Measurements from ENCODE around the gene DEUP1.
A peak's percentile ranks its signal among the peaks of the same experiment; 100 is the strongest.
"Not testable (repeated sequence)": the region's sequence is repeated elsewhere in the genome, so short reads cannot be mapped to it uniquely, and the experiment has no call there.

Gene DEUP1

DNA sequence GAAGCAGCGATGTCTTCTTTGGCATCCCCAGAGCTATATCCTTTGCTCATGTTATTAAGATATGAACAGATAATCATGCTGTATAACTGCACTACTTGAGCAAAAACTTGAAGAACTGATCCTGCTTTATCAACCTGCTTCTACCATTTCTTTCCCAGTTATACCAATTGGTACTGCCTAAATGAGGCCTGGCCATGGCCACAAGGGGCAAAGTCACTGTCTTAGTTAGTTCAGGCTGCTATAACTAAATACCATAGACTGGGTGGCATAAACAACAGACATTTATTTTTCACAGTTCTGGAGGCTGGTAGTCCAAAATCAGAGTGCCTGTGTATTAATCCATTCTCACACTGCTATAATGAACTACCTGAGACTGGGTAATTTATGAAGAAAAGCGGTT, 37.5 kb downstream of the DEUP1 start:
- no peak for DNase-seq

DNA sequence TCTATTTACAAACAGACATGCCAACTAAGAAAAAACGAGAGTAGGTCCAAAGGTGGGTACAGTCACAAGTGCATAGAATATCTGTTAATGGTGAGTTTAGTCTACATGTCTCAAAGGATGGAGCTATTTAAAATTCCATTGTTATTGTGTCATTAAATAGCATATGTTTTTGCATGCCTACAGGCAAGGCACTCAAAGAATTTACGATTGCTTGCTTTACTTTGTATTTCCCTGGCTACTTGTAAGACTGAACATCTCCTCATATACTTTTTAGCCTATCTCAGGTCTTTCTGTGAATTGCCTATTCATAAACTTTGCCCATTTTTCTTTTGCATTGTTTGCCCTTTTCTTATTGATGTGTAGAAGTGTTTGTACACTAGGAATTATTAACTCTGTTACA, 39.7 kb downstream of the DEUP1 start:
- DNase-seq: no peak

DNA sequence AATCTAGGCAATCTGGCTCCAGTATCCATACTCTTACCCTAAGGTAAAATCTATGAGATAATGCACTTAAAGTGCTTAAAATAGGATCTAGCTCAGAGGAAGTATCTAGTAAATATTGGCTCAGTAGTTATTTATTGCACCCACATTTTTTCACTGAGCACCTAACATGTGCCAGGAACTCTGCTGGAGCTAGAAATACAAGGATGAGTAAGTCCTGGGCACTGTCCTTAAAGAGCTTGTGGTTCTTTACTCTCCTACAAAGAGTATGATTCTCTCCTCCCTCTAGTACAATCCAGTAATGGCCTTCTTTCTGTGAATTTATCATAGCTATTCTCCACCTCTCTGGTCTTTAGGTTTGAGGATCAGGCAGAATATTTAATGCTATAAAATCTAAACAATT, 59.2 kb downstream of the DEUP1 start:
- DNase-seq: no peak

DNA sequence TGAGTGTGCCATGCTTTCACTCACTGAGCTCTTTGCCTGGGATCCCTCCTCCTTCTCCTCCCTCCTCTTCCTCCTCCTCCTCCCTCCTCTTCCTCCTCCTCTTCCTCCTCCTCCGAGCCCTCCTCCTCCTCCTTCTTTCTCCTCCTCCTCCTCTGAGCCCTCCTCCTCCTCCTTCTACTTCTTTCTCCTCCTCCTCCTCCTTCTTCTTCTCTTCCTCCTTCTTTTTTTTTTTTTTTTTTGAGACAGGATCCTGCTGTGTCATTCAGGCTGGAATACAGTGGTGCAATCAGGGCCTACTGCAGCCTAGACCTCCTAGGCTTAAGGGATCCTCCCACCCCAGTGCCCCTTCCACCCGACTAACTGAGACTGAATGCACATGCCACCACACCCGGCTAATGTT, 62.3 kb downstream of the DEUP1 start:
- DNase-seq: no peak

DNA sequence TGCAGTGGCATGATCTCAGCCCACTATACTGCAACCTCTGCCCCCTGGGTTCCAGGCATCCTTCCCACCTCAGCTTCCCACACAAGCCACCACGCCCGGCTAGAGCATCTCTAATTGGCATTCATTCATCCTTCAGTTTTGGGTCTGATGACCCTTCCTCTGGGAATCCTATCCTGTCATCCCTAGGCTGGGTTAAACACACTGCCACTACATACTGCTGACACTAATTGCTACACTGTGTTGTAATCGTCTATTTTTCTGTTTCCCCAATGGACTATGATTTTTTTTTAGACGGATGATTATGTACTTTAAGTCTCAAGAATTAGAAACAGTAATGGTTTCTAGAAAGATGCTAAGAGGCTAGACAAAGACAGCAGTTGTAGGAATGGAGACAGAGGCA, 62.8 kb downstream of the DEUP1 start:
- DNase-seq: no peak

DNA sequence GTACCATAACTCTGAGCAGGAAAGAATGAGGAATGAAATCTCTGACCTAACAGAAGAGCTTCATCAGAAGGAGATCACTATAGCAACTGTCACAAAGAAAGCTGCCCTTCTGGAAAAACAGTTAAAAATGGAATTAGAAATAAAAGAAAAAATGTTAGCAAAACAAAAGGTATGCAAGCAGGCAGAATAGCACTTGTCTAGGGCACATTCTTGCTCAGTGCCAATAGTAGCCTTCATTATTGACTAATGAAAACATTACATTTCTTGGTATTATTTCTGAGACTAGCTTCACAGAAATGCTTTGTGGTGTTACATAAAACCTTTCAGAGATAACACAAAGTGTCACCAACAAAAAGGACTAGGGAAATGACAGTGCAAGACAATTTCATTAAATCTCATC, 63.9 kb downstream of the DEUP1 start:
- DNase-seq: no peak

DNA sequence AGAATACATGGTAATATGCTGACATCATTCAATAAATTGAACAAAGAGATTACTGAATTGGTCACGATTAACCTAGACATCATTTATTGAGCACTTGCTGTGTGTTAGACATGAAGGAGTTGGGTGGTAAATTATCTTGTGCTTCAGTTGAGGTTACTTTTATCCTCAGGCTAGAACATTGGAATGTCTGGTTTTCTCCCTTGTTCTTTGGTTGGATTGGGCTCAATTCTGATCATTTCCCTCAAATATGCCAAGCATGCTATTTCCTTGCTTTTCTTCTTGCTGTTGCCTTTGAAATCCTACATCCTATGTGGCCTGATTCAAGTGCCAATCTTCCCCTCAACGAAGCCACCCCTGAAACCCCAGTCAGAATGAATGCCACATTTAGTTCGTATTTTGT, 65.8 kb downstream of the DEUP1 start:
- DNase-seq: no peak

DNA sequence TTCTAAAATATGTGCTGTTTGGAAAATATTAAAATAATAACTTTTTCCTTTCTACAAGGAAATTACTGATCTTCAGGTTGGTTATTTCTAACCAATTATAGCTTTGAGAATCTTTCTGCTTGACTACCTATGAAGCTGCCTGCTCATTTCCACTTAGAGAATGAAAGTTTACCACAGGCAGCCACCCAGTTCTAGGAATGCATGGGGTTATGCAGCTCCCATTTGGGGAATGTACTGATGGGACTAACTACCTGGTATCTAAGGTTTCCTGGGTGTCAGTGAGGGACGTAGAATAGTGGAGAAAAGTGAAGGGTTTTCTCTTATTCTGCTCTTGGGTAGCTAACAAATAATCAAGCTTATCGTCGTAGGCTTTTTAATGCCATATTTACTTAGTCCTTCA, 73.4 kb downstream of the DEUP1 start:
- no peak for DNase-seq

DNA sequence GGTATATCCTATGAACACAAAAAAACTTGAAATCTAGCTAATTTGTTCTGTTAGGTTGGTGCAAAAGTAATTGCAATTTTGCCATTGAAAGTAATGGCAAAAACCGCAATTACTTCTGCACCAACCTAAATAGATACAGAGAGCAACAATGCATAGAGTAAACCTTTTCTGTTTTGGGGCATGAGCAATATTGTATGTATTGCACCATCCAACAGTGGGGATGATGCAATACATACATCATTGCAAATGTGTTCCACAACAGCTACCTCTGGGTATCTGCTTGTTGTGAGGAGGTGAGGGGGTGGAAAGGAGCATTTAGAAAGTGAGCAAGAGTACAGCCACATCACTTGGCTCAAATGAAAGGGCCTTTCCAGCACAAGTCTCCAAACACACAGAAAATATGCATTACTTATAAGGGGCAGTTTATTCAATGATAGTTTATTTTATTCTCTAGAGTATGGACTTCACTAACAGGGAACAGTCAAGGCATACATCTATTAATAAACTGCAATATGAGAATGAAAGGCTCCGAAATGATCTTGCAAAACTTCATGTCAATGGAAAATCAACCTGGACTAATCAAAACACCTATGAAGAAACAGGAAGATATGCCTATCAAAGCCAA, 77.3 kb downstream of the DEUP1 start:
- DNase-seq: no peak

DNA sequence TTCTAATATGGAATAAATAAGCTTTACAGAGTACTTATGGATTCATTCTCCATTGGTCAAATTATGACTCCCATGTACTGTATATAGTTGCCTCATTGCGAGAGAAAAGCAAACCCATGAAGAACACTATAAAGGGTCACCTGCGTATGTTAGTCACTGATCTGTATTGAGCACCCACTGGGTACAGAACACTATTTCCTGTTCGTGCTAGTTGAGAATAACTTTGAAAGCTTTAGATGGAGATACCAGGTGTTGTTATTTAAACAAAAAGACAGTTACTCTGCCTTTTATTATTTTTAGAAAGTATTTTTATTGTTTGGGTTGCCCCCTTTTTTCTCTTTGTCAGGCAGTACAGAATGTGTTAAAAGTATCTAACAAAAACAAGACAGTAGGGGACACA, 79.9 kb downstream of the DEUP1 start:
- DNase-seq: no peak

DNA sequence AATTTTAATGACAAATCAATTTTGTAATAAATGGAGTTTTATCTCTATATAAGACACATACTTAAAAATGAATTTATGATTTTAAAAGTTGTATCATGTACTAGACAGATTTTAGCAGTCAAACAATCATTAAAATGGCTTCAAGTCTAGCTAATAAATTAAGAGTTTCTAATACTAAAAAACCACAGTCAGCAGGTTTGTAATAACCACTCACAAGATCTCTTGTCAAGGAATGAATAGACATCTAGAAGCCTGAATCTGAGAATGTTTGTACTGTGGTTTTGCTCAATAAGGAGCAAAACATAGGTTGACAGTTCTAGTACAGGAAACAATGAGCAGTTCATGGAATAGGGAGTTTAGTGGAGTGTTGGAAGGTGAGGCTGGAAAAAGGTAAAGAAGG, 81.2 kb downstream of the DEUP1 start:
- DNase-seq: no peak

DNA sequence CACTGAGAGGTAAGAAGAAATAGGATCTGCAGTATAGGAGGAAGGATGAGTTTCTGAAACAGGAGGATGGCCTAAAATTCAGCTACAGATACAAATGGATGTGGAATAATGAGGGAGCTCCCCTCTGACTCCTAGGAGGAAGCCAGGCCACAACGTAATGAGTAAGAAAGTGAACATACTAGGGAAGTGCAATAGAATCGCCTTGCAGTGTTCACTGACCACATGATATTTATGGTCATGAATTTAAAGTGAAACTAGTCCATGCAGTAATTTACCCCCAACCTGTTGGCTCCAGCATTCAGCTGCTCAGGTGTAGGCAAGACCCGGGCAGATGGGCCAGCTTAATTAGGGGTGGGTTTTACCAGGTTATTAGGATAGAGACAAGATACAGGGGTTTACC, 101.7 kb downstream of the DEUP1 start:
- DNase-seq: no peak

DNA sequence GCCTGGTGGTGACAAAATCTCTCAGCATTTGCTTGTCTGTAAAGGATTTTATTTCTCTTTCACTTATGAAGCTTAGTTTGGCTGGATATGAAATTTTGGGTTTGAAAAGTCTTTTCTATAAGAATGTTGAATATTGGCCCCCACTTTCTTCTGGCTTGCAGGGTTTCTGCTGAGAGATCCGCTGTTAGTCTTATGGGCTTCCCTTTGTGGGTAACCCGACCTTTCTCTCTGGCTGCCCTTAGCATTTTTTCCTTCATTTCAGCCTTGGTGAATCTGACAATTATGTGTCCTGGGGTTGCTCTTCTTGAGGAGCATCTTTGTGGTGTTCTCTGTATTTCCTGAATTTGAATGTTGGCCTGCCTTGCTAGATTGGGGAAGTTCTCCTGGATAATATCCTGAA, 112.7 kb downstream of the DEUP1 start:
- DNase-seq: not testable (repeated sequence)

DNA sequence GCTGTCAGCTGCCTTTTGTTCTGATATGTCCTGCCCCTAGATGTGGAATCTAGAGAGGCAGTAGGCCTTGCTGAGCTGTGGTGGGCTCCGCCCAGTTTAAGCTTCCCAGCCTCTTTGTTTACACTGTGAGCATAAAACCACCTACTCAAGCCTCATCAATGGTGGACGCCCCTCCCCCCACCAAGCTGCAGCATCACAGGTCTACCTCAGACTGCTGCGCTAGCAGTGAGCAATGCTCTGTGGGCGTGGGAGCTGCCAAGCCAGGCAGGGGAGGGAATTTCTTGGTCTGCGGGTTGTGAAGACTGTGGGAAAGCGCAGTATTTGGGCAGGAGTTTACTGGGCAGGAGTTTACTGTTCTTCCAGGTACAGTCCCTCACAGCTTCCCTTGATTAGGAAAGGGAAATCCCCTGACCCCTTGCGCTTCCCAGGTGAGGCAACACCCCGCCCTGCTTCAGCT, 114.1 kb downstream of the DEUP1 start:
- peak; percentile 26 for DNase-seq

DNA sequence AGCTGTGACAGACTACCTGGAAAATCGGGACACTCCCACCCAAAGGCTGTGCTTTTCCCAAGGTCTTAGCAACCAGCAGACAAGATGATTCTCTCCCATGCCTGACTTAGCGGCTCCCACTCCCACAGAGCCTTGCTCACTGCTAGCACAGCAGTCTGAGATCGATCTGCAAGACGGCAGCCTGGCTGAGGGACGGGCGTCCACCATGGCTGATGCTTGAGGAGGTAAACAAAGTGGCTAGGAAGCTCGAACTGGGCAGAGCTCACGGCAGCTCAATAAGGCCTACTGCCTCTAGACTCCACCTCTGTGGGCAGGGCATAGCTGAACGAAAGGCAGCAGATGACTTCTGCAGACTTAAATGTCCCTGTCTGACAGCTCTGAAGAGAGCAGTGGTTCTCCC, 127.7 kb downstream of the DEUP1 start:
- DNase-seq: no peak

DNA sequence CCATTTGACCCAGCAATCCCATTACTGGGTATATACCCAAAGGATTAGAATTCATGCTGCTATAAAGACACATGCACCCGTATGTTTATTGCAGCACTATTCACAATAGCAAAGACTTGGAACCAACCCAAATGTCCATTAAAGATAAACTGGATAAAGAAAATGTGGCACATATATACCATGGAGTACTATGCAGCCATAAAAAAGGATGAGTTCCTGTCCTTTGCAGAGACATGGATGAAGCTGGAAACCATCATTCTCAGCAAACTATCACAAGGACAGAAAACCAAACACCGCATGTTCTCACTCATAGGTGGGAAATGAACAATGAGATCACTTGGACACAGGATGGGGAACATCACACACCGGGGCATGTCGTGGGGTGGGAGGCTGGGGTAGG, 133.1 kb downstream of the DEUP1 start:
- not testable (repeated sequence) for DNase-seq

DNA sequence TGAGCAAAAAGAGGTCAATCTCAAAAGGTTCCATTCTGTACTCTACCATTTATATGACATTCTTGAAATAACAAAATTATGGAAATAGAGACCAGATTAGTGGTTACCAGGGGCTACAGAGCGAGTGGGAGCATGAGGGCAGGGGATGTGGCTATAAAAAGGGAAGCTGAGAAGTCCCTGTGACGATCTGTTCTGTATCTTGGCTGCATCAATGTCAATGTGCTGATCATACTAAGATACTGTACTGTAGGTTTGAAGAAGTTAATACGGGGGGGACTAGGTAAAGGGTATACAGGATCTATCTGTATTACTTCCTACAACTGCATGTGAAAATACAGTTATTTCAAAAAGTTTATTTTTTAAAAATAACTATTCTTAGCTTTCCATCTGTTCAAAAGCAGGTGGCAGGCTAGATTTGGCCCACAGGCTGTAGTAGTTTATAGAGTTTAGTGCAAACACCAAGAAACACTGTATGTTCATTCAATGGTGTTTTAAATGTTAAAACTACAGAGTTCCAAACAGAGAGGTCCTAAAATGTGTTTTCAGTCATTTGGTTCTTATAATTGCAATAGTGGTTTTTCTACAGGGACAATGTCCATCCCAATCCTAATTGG, 134.5 kb downstream of the DEUP1 start:
- DNase-seq: no peak

DNA sequence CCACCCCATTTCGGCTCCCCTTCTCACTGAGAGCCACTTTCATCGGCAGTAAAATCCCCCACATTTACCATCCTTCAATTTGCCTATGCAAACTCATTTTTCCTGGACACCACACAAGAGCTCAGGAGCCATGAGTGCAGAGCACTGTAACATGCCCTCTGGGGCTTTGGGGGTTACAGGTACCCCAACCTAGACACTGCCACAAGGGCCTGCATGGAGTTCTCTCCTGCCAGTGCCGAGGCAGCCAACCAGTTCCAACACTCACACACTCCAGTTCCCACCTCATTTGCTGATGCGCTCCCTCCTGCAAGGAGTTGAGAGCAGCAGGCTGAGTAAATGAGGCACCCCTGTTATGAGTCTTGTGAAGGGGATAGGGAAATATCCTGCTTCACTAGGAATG, 136.5 kb downstream of the DEUP1 start:
- DNase-seq: no peak

DNA sequence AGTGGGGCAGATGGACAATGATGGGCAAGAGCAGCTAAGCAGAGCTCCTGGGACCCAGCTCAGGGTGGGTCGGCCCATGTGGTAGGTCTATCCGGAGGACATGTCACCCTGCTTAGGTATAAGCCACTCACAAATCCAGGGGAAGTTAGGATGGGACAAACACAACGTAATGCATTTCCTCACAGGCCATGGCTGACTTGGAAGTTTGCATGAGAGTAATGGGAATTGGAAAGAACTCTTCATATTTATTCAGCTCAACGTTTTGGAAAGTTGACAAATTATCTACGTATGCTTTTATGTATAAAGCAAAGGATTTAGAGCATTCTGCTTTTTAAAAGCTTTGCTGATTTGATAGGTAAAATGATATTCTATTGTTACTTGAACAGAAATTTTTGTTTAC, 137.7 kb downstream of the DEUP1 start:
- no peak for DNase-seq

DNA sequence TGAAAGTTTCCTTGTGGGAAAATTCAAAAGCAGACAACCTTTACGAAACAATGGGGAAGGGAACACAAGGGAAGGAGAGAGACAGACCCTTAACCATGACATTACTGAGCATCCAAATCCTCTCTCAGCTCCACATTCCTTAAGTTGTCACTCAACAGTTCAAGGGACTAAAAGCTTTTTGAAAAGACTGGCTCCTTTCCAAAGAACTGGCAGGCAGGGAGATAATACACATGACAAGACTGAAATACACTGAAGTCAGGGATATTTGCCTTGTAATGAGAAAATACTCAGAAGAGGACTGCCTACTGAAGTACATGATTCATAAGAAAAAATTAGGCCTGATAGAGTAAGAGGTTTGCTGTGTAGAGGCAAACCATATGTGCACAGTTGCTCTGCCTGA, 143.6 kb downstream of the DEUP1 start:
- DNase-seq: no peak

DNA sequence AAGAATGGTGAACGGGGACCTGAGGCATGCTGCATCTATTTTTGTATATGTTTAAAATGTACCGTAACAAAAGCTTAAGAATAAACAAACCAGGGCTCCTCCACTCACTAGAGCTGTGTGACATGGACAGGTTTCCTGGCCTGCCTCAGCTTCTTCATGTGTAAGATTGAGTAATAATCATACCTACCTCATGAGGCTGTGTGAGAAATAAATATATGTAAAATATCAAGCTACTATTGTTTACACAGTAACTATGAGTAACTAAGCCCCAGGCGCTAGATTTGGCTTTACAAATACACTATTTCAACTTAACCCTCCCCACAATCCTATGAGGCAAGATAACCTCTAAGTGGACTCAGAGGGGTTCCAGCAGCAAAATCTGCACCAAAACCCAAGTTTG, 146.3 kb downstream of the DEUP1 start:
- no peak for DNase-seq

DNA sequence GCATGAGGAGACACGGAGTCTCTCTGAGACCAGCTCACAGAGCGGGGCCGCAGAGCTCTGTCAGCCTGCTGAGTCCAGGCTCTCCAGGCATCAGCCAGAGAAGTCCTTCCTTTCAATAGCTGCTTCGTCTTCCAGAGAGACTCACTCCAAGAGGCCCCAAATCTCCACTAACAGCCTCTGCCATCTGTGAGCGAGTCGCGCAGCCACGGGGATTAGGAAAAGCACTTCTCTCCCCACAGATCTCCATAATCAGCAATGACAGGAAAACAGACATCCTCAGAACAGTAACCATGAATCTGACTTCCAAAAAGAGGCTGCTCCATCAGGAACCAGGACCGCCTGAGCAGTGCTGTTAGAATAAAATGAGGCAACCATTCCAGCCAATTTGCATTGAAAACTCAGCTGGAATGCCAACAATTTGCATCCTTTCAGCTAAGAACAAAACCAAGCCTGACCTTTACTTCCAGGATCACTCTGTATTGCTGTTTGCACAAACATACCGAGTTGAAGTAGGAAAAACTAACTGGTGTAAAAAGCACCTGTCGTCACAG, 147.2 kb downstream of the DEUP1 start:
- no peak for DNase-seq

DNA sequence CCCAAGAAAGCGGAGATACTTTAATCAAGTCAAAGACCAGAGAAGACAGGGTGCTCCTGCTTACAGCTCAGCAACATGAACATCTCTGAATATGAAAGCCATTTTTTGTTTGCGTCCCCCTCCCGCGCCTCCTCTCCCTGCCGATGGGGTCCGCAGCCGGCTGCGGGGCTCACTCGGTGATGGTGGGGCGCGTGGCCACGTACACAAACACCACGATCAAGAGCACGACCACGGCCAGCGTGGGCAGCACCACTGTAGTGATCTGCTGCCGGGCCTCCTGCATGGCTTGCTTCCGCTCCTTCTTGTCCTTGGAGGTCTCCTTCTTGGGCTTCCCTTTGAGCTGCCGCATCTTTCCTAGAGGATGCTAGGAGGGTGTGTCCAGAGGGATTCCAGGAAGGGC, 148.3 kb downstream of the DEUP1 start:
- DNase-seq: no peak

DNA sequence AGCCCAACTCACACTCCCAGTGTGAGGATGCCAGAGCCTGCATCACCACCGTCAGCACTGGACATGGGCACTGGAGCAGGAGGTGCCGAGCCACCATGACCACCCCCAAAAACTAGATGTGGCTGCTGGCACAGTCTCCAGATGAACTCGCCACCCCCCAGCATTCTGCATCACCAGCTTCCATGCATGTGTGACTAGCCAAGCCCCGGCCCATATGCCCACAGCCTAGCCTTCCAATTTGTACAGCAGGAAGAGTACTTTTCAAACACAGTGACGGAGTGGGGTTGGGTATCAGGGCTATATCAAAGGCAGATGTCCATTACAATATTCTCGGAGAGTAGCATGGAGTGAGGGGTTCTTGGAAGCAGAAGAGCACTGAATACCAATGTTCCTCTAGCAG, 149.7 kb downstream of the DEUP1 start:
- DNase-seq: no peak

DNA sequence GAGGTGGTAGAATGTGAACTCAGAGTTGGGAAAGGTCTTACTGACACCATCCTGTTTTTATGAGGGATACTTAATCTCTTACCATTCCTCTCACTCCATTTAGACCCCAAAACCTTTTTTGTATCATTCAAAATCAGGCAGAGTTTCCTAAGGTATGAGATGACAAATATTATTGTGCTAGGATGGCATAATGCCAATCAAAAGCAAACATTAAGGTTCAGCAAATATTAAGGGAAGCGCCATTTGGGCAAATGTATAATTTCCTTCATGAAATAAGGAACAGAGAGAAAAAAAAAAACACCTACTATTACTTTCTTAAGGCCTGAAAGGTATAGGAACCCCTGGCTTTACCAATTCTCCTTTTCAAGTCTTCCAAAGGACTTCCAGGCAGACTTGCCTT, 150.2 kb downstream of the DEUP1 start:
- DNase-seq: no peak

Data from femur (tissue), 1 donor.